ENCODE data around the gene STON1.
"Not testable (repeated sequence)": the region's sequence is repeated elsewhere in the genome, so short reads cannot be mapped to it uniquely, and the experiment has no call there.

The STON1 gene

GRCh38 chr2:48515513-48515985, 14.4 kb upstream of the STON1 start:
- no peak overlapping the region for H3K4me3 ChIP-seq (ENCODE audit: insufficient read depth, low read length, poor library complexity, severe bottlenecking)
- TF ChIP-seq CTCF (IDR thresholded peaks at IDR 0.05; ENCODE audit: insufficient read depth, low read length, poor library complexity, severe bottlenecking) (no peak), EZH2phosphoT487 (conservative IDR thresholded peaks at IDR 0.05; ENCODE audit: low read length) (no peak)

DNA sequence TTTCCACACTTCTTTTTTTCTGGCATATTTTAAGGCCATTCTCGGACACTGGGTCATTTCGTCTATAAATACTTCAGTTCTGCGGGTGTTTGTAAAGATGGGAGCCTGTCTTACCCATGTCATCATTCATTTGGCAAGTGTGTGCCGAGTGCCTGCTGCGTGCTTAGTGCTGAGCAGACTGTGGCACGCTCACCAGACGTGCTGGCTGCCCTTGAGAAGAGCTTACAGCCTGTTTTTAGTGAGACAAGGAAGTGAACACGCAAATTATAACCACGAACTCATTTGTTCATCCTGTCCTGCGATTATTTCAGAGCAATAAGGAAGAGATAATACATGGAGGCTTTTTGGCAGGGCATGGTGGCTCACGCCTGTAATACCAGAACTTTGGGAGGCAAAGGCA, 10.4 kb upstream of the STON1 start:
- Histone ChIP-seq H3K4me2 (ENCODE audit: low read depth, low read length, poor library complexity, severe bottlenecking) (no peak overlapping the region), H3K79me2 (ENCODE audit: insufficient read depth, low read length) (no peaks in the 10 kb centered on the region), H3K27me3 (ENCODE audit: low read length) (no peaks in the 10 kb centered on the region), H3K27ac (ENCODE audit: low read depth, low read length) (no peak overlapping the region), H3K9ac (ENCODE audit: low read length) (no peak overlapping the region), H3K36me3 (ENCODE audit: low read length) (no peaks in the 10 kb centered on the region; the same call in 1 of the 2 replicates), H3K9me3 (ENCODE audit: insufficient read depth, low read length) (no peaks in the 10 kb centered on the region), H3K9me2 (replicated peaks; ENCODE audit: insufficient read depth, low read length) (no peaks in the 10 kb centered on the region), H2AFZ (ENCODE audit: low read depth, low read length, severe bottlenecking) (no peak overlapping the region), H3K4me3 (ENCODE audit: insufficient read depth, low read length, poor library complexity, severe bottlenecking) (no peak overlapping the region), H3F3A (ENCODE audit: insufficient read depth) (no peaks in the 10 kb centered on the region), H4K20me1 (ENCODE audit: low read depth, low read length) (no peaks in the 10 kb centered on the region)
- TF ChIP-seq EZH2phosphoT487 (conservative IDR thresholded peaks at IDR 0.05; ENCODE audit: low read length) (no peak), CTCF (IDR thresholded peaks at IDR 0.05; ENCODE audit: insufficient read depth, low read length, poor library complexity, severe bottlenecking) (no peak)

More at GRCh38 chr2:48515513-48515985, 14.4 kb upstream of the STON1 start:
- H3K36me3 ChIP-seq (ENCODE audit: low read length) = peaks cover 9% of the 10 kb centered on the region; the same call in 1 of the 2 replicates
- H3F3A ChIP-seq (ENCODE audit: insufficient read depth) = no peaks in the 10 kb centered on the region
- no peak overlapping the region for H3K27ac ChIP-seq (ENCODE audit: low read depth, low read length)
- no peaks in the 10 kb centered on the region for H4K20me1 ChIP-seq (ENCODE audit: low read depth, low read length)
- H3K9ac ChIP-seq (ENCODE audit: low read length) = no peak overlapping the region
- no peaks in the 10 kb centered on the region for H3K79me2 ChIP-seq (ENCODE audit: insufficient read depth, low read length)
- H3K4me2 ChIP-seq (ENCODE audit: low read depth, low read length, poor library complexity, severe bottlenecking) = no peak overlapping the region
- H3K27me3 ChIP-seq (ENCODE audit: low read length) = no peaks in the 10 kb centered on the region
- H2AFZ ChIP-seq (ENCODE audit: low read depth, low read length, severe bottlenecking) = no peak overlapping the region
- H3K9me3 ChIP-seq (ENCODE audit: insufficient read depth, low read length) = no peaks in the 10 kb centered on the region
- no peaks in the 10 kb centered on the region for H3K9me2 ChIP-seq (replicated peaks; ENCODE audit: insufficient read depth, low read length)

DNA sequence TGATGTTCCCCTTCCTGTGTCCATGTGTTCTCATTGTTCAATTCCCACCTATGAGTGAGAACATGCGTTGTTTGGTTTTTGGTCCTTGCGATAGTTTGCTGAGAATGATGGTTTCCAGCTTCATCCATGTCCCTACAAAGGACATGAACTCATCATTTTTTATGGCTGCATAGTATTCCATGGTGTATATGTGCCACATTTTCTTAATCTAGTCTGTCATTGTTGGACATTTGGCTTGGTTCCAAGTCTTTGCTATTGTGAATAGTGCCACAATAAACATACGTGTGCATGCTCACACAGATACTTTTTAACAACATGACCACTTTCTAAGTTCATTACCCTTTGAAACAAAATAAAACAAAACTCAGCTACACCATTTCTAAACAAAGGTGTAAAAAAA, 5.2 kb upstream of the STON1 start:
- not testable (repeated sequence) for H3K36me3 ChIP-seq (ENCODE audit: low read length); H3K4me3 ChIP-seq (ENCODE audit: insufficient read depth, low read length, poor library complexity, severe bottlenecking); H3K9me2 ChIP-seq (replicated peaks; ENCODE audit: insufficient read depth, low read length); H3K4me2 ChIP-seq (ENCODE audit: low read depth, low read length, poor library complexity, severe bottlenecking); H3F3A ChIP-seq (ENCODE audit: insufficient read depth); H3K27ac ChIP-seq (ENCODE audit: low read depth, low read length); H4K20me1 ChIP-seq (ENCODE audit: low read depth, low read length); H3K9me3 ChIP-seq (ENCODE audit: insufficient read depth, low read length); H2AFZ ChIP-seq (ENCODE audit: low read depth, low read length, severe bottlenecking); H3K79me2 ChIP-seq (ENCODE audit: insufficient read depth, low read length); H3K27me3 ChIP-seq (ENCODE audit: low read length); H3K9ac ChIP-seq (ENCODE audit: low read length)

DNA sequence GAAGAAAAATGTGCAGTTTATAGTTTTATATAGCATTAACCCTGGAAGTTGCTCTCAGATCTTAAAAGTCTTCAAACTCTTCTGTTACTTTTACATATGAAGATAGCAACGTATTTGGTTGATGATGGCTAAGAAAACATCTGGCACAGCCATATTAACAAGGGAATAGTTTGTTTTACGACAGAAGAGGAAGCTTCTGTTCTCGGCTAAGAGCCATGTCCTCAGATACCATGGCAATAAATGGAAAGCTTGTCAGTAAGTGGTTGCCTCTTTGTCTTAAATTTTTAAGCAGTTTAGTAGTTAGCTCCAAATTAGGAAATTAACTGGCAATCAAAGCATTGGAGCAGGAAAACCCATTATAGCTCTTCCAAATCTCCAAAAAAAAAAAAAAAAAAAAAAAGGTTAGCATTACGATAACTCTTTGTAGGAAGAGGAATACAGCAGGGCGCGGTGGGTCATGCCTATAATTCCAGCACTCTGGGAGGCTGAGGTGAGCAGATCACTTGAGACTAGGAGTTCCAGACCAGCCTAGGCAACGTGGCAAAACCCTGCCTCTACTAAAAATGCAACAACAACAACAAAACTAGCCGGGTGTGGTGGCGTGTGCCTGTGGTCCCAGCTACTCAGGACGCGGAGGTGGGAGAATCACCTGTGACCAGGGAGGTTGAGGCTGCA, 4.5 kb upstream of the STON1 start:
- Histone ChIP-seq H3K79me2 (ENCODE audit: insufficient read depth, low read length) (no peaks in the 10 kb centered on the region), H2AFZ (ENCODE audit: low read depth, low read length, severe bottlenecking) (no peak overlapping the region), H4K20me1 (ENCODE audit: low read depth, low read length) (no peaks in the 10 kb centered on the region), H3K9me2 (replicated peaks; ENCODE audit: insufficient read depth, low read length) (no peaks in the 10 kb centered on the region), H3K9me3 (ENCODE audit: insufficient read depth, low read length) (no peaks in the 10 kb centered on the region), H3F3A (ENCODE audit: insufficient read depth) (no peaks in the 10 kb centered on the region), H3K27ac (ENCODE audit: low read depth, low read length) (no peak overlapping the region), H3K4me2 (ENCODE audit: low read depth, low read length, poor library complexity, severe bottlenecking) (no peak overlapping the region), H3K9ac (ENCODE audit: low read length) (no peak overlapping the region), H3K36me3 (ENCODE audit: low read length) (no peaks in the 10 kb centered on the region), H3K4me3 (ENCODE audit: insufficient read depth, low read length, poor library complexity, severe bottlenecking) (no peak overlapping the region), H3K27me3 (ENCODE audit: low read length) (no peaks in the 10 kb centered on the region)
- no peak for TF ChIP-seq EZH2phosphoT487 (conservative IDR thresholded peaks at IDR 0.05; ENCODE audit: low read length)
- TF ChIP-seq CTCF (IDR thresholded peaks at IDR 0.05; ENCODE audit: insufficient read depth, low read length, poor library complexity, severe bottlenecking) = no peak
